ENCODE measurements around the gene CDC45. TPM values are rescaled to one million over a fixed set of nuclear protein-coding genes. Genes with fewer than 3 reads are reported as not detected.

The CDC45 gene
- total RNA-seq, 1 donor from 2014 or later, result 3.1 TPM

- Histone ChIP-seq H3K27me3 (ENCODE audit: control insufficient read depth in 3 of 3, insufficient read depth in 3 of 3, low read length in 3 of 3) (no peaks in the 10 kb centered on the region), H3K27ac (ENCODE audit: low read depth, low read length) (no peak overlapping the region), H3K4me1 (ENCODE audit: control insufficient read depth in 3 of 3, insufficient read depth in 3 of 3, low read length in 3 of 3) (no peaks in the 10 kb centered on the region), H3K9me3 (ENCODE audit: control insufficient read depth in 3 of 3, low read length in 3 of 3) (no peaks in the 10 kb centered on the region), H3K36me3 (ENCODE audit: control insufficient read depth in 3 of 3, insufficient read depth in 3 of 3, low read length in 3 of 3) (no peaks in the 10 kb centered on the region), H3K9ac (ENCODE audit: low read depth in 1 of 3, low read length in 3 of 3) (no peak overlapping the region), H3K4me3 (ENCODE audit: low read length in 3 of 3) (no peak overlapping the region)
Measured at GRCh38 chr22:19499880-19500242, 20.1 kb downstream of the CDC45 start.

- H3K4me1 ChIP-seq (ENCODE audit: control insufficient read depth in 3 of 3, insufficient read depth in 3 of 3, low read length in 3 of 3), result no peaks in the 10 kb centered on the region
- H3K27me3 ChIP-seq (ENCODE audit: control insufficient read depth in 3 of 3, insufficient read depth in 3 of 3, low read length in 3 of 3), result no peaks in the 10 kb centered on the region
- H3K27ac ChIP-seq (ENCODE audit: low read depth, low read length), result no peak overlapping the region
- H3K9ac ChIP-seq (ENCODE audit: low read depth in 1 of 3, low read length in 3 of 3), result no peak overlapping the region
- no peak overlapping the region for H3K4me3 ChIP-seq (ENCODE audit: low read length in 3 of 3)
- no peaks in the 10 kb centered on the region for H3K9me3 ChIP-seq (ENCODE audit: control insufficient read depth in 3 of 3, low read length in 3 of 3)
- no peaks in the 10 kb centered on the region for H3K36me3 ChIP-seq (ENCODE audit: control insufficient read depth in 3 of 3, insufficient read depth in 3 of 3, low read length in 3 of 3)
Measured at GRCh38 chr22:19501897-19502447, 22.3 kb downstream of the CDC45 start.

GRCh38 chr22:19503367-19503766 is 23.6 kb downstream of the CDC45 start:
- Histone ChIP-seq H3K27me3 (ENCODE audit: control insufficient read depth in 3 of 3, insufficient read depth in 3 of 3, low read length in 3 of 3) (no peaks in the 10 kb centered on the region), H3K4me1 (ENCODE audit: control insufficient read depth in 3 of 3, insufficient read depth in 3 of 3, low read length in 3 of 3) (no peaks in the 10 kb centered on the region), H3K4me3 (ENCODE audit: low read length in 3 of 3) (no peak overlapping the region), H3K9me3 (ENCODE audit: control insufficient read depth in 3 of 3, low read length in 3 of 3) (no peaks in the 10 kb centered on the region), H3K36me3 (ENCODE audit: control insufficient read depth in 3 of 3, insufficient read depth in 3 of 3, low read length in 3 of 3) (no peaks in the 10 kb centered on the region), H3K9ac (ENCODE audit: low read depth in 1 of 3, low read length in 3 of 3) (no peak overlapping the region), H3K27ac (ENCODE audit: low read depth, low read length) (no peak overlapping the region)

- no peak overlapping the region for H3K9ac ChIP-seq (ENCODE audit: low read depth in 1 of 3, low read length in 3 of 3)
- H3K27me3 ChIP-seq (ENCODE audit: control insufficient read depth in 3 of 3, insufficient read depth in 3 of 3, low read length in 3 of 3), result no peaks in the 10 kb centered on the region
- H3K4me1 ChIP-seq (ENCODE audit: control insufficient read depth in 3 of 3, insufficient read depth in 3 of 3, low read length in 3 of 3), result no peaks in the 10 kb centered on the region
- no peak overlapping the region for H3K27ac ChIP-seq (ENCODE audit: low read depth, low read length)
- H3K36me3 ChIP-seq (ENCODE audit: control insufficient read depth in 3 of 3, insufficient read depth in 3 of 3, low read length in 3 of 3), result no peaks in the 10 kb centered on the region
- H3K9me3 ChIP-seq (ENCODE audit: control insufficient read depth in 3 of 3, low read length in 3 of 3), result no peaks in the 10 kb centered on the region
- H3K4me3 ChIP-seq (ENCODE audit: low read length in 3 of 3), result no peak overlapping the region
Measured at GRCh38 chr22:19503869-19504268, 24.1 kb downstream of the CDC45 start.

- H3K36me3 ChIP-seq (ENCODE audit: control insufficient read depth in 3 of 3, insufficient read depth in 3 of 3, low read length in 3 of 3), result no peaks in the 10 kb centered on the region
- no peak overlapping the region for H3K4me3 ChIP-seq (ENCODE audit: low read length in 3 of 3)
- H3K9me3 ChIP-seq (ENCODE audit: control insufficient read depth in 3 of 3, low read length in 3 of 3), result no peaks in the 10 kb centered on the region
Measured at GRCh38 chr22:19504900-19505734, 25.4 kb downstream of the CDC45 start.

GRCh38 chr22:19505735-19506126 is 26.0 kb downstream of the CDC45 start:
- Histone ChIP-seq H3K36me3 (ENCODE audit: control insufficient read depth in 3 of 3, insufficient read depth in 3 of 3, low read length in 3 of 3) (no peaks in the 10 kb centered on the region), H3K4me1 (ENCODE audit: control insufficient read depth in 3 of 3, insufficient read depth in 3 of 3, low read length in 3 of 3) (no peaks in the 10 kb centered on the region)

More at GRCh38 chr22:19504900-19505734, 25.4 kb downstream of the CDC45 start:
- Histone ChIP-seq H3K27ac (ENCODE audit: low read depth, low read length) (no peak overlapping the region), H3K9ac (ENCODE audit: low read depth in 1 of 3, low read length in 3 of 3) (no peak overlapping the region), H3K27me3 (ENCODE audit: control insufficient read depth in 3 of 3, insufficient read depth in 3 of 3, low read length in 3 of 3) (no peaks in the 10 kb centered on the region), H3K4me1 (ENCODE audit: control insufficient read depth in 3 of 3, insufficient read depth in 3 of 3, low read length in 3 of 3) (no peaks in the 10 kb centered on the region)

GRCh38 chr22:19506212-19506611 is 26.5 kb downstream of the CDC45 start:
- no peak overlapping the region for H3K27ac ChIP-seq (ENCODE audit: low read depth, low read length)
- no peaks in the 10 kb centered on the region for H3K27me3 ChIP-seq (ENCODE audit: control insufficient read depth in 3 of 3, insufficient read depth in 3 of 3, low read length in 3 of 3)
- H3K4me1 ChIP-seq (ENCODE audit: control insufficient read depth in 3 of 3, insufficient read depth in 3 of 3, low read length in 3 of 3), result no peaks in the 10 kb centered on the region
- H3K9ac ChIP-seq (ENCODE audit: low read depth in 1 of 3, low read length in 3 of 3), result no peak overlapping the region
- H3K36me3 ChIP-seq (ENCODE audit: control insufficient read depth in 3 of 3, insufficient read depth in 3 of 3, low read length in 3 of 3), result no peaks in the 10 kb centered on the region
- H3K9me3 ChIP-seq (ENCODE audit: control insufficient read depth in 3 of 3, low read length in 3 of 3), result peaks cover 0 to 3% (median 0%) of the 10 kb centered on the region in 3 donors
- no peak overlapping the region for H3K4me3 ChIP-seq (ENCODE audit: low read length in 3 of 3)

More at GRCh38 chr22:19505735-19506126, 26.0 kb downstream of the CDC45 start:
- Histone ChIP-seq H3K27me3 (ENCODE audit: control insufficient read depth in 3 of 3, insufficient read depth in 3 of 3, low read length in 3 of 3) (no peaks in the 10 kb centered on the region), H3K9me3 (ENCODE audit: control insufficient read depth in 3 of 3, low read length in 3 of 3) (no peaks in the 10 kb centered on the region), H3K9ac (ENCODE audit: low read depth in 1 of 3, low read length in 3 of 3) (no peak overlapping the region), H3K4me3 (ENCODE audit: low read length in 3 of 3) (no peak overlapping the region), H3K27ac (ENCODE audit: low read depth, low read length) (no peak overlapping the region)

GRCh38 chr22:19507534-19507861 is 27.8 kb downstream of the CDC45 start:
- H3K27ac ChIP-seq (ENCODE audit: low read depth, low read length), result no peak overlapping the region
- no peaks in the 10 kb centered on the region for H3K27me3 ChIP-seq (ENCODE audit: control insufficient read depth in 3 of 3, insufficient read depth in 3 of 3, low read length in 3 of 3)
- H3K9me3 ChIP-seq (ENCODE audit: control insufficient read depth in 3 of 3, low read length in 3 of 3), result peaks cover 0 to 3% (median 0%) of the 10 kb centered on the region in 3 donors
- no peak overlapping the region for H3K4me3 ChIP-seq (ENCODE audit: low read length in 3 of 3)
- no peaks in the 10 kb centered on the region for H3K36me3 ChIP-seq (ENCODE audit: control insufficient read depth in 3 of 3, insufficient read depth in 3 of 3, low read length in 3 of 3)
- no peaks in the 10 kb centered on the region for H3K4me1 ChIP-seq (ENCODE audit: control insufficient read depth in 3 of 3, insufficient read depth in 3 of 3, low read length in 3 of 3)
- H3K9ac ChIP-seq (ENCODE audit: low read depth in 1 of 3, low read length in 3 of 3), result no peak overlapping the region

- Histone ChIP-seq H3K36me3 (ENCODE audit: control insufficient read depth in 3 of 3, insufficient read depth in 3 of 3, low read length in 3 of 3) (no peaks in the 10 kb centered on the region), H3K9me3 (ENCODE audit: control insufficient read depth in 3 of 3, low read length in 3 of 3) (peaks cover 0 to 3% (median 0%) of the 10 kb centered on the region in 3 donors), H3K4me1 (ENCODE audit: control insufficient read depth in 3 of 3, insufficient read depth in 3 of 3, low read length in 3 of 3) (no peaks in the 10 kb centered on the region), H3K27ac (ENCODE audit: low read depth, low read length) (no peak overlapping the region), H3K4me3 (ENCODE audit: low read length in 3 of 3) (no peak overlapping the region), H3K9ac (ENCODE audit: low read depth in 1 of 3, low read length in 3 of 3) (no peak overlapping the region), H3K27me3 (ENCODE audit: control insufficient read depth in 3 of 3, insufficient read depth in 3 of 3, low read length in 3 of 3) (no peaks in the 10 kb centered on the region)
Measured at GRCh38 chr22:19508024-19508776, 28.5 kb downstream of the CDC45 start.

- Histone ChIP-seq H3K27me3 (ENCODE audit: control insufficient read depth in 3 of 3, insufficient read depth in 3 of 3, low read length in 3 of 3) (no peaks in the 10 kb centered on the region), H3K27ac (ENCODE audit: low read depth, low read length) (no peak overlapping the region), H3K9ac (ENCODE audit: low read depth in 1 of 3, low read length in 3 of 3) (no peak overlapping the region), H3K36me3 (ENCODE audit: control insufficient read depth in 3 of 3, insufficient read depth in 3 of 3, low read length in 3 of 3) (no peaks in the 10 kb centered on the region), H3K4me3 (ENCODE audit: low read length in 3 of 3) (no peak overlapping the region), H3K9me3 (ENCODE audit: control insufficient read depth in 3 of 3, low read length in 3 of 3) (peaks cover 0 to 5% (median 0%) of the 10 kb centered on the region in 3 donors), H3K4me1 (ENCODE audit: control insufficient read depth in 3 of 3, insufficient read depth in 3 of 3, low read length in 3 of 3) (no peaks in the 10 kb centered on the region)
Measured at GRCh38 chr22:19509191-19509590, 29.5 kb downstream of the CDC45 start.
